Measurements from ENCODE around the gene CRLF2. TPM values are rescaled to one million over a fixed set of nuclear protein-coding genes. Genes with fewer than 3 reads are reported as not detected.

CRLF2 gene
- 24.3 and 25.4 TPM in 2 replicates for total RNA-seq (2013; cell fraction: nucleolus; rRNA removed)
- total RNA-seq (2014; rRNA removed) (6.5 and 7.2 TPM in 2 replicates), total RNA-seq (2014; rRNA removed; fragmentation: Illumina TruSeq; extraction: Trizol) (4.9 and 5.1 TPM in 2 replicates), total RNA-seq (2021) (5.3 and 5.8 TPM in 2 replicates), polyA plus RNA-seq (2011; rRNA removed) (2.6 and 3.2 TPM in 2 replicates), polyA plus RNA-seq (2014; fragmentation: Illumina TruSeq; extraction: Trizol) (4.1 and 4.3 TPM in 2 replicates), polyA plus RNA-seq (2014; fragmentation: Nextera tagmentation; extraction: Ambion mirVana) (1 to 10 TPM; 2.7 to 3.0 TPM), polyA plus RNA-seq (2014; rRNA removed) (6.4 and 6.8 TPM in 2 replicates), polyA plus RNA-seq (2016; fragmentation: Nextera tagmentation; extraction: Ambion mirVana) (1 to 10 TPM; 3.9 to 5.1 TPM), polyA minus RNA-seq (2011; rRNA and poly(A)+ RNA removed) (2.9 and 5.8 TPM in 2 replicates), Bru-seq, nascent RNA (percentile 65 among the genes with signal in this experiment), BruChase-seq, experiment 1, labeled RNA remaining after a 6-hour chase (percentile 63 among the genes with signal in this experiment), BruChase-seq, experiment 2, labeled RNA remaining after a 2-hour chase (percentile 60 among the genes with signal in this experiment)
- 1.2 TPM for polyA plus RNA-seq (2011; ENCODE audit: low read depth)
- 2.8 and 3.5 TPM in 2 replicates for polyA plus RNA-seq (2011; cell fraction: cytosol; rRNA removed)
- 2.5 and 2.9 TPM in 2 replicates for polyA plus RNA-seq (2011; cell fraction: nucleus; rRNA removed)
- polyA plus RNA-seq (2012), result 0.94 and 1.8 TPM in 2 replicates
- 0.83 and 2.7 TPM in 2 replicates for polyA minus RNA-seq (2011; cell fraction: cytosol; rRNA and poly(A)+ RNA removed)
- polyA minus RNA-seq (2011; cell fraction: nucleus; rRNA and poly(A)+ RNA removed), result 1.1 and 2.1 TPM in 2 replicates
- long read RNA-seq, experiment 1, result 0 reads
- long read RNA-seq, experiment 2, partial matches to known transcripts, result 0 of 4 reads
- long read RNA-seq, experiment 2, other reads (novel, unspliced or antisense), result 3 of 4 reads

GRCh38 chrX:1212532-1212931, at the start of gene CRLF2:
TSS of gene CRLF2 (minus strand) at chrX:1212649. CDS start at chrX:1212634, 15 bp downstream.
- Histone ChIP-seq H3K4me2 (ENCODE audit: control insufficient read depth, insufficient read depth) (0 out of 2 replicates have a peak within 1 kb of the TSS, but pooled peaks have one; percentile 17), H2AFZ (ENCODE audit: control insufficient read depth, low read depth, low read length) (no peak within 1 kb of the TSS), H3K9ac (ENCODE audit: control insufficient read depth, insufficient read depth, low read length) (no peak within 1 kb of the TSS), H3K36me3 (ENCODE audit: control insufficient read depth in 2 of 2, insufficient read depth in 2 of 2, low read length in 1 of 2) (no peaks in the 10 kb centered on the region), H3K4me3 (no peak within 1 kb of the TSS), H3K9me3 (replicated peaks; ENCODE audit: control insufficient read depth, insufficient read depth, low read length) (no peaks in the 10 kb centered on the region), H3K79me2 (ENCODE audit: control insufficient read depth, insufficient read depth, low read length) (no peaks in the 10 kb centered on the region), H4K20me1 (ENCODE audit: control insufficient read depth, insufficient read depth) (no peaks in the 10 kb centered on the region), H3K27me3 (replicated peaks in 1 of 2; ENCODE audit: control insufficient read depth in 2 of 2, insufficient read depth in 2 of 2, low read length in 1 of 2) (no peaks in the 10 kb centered on the region), H3K4me1 (ENCODE audit: control insufficient read depth, insufficient read depth, low read length) (peaks cover 11% of the 10 kb centered on the region), H3K27ac (ENCODE audit: control insufficient read depth, insufficient read depth) (no peak within 1 kb of the TSS)
- ChIA-PET RAD21 (ENCODE audit: unreplicated experiment) (no interaction called here), SMC1A (ENCODE audit: uncharacterized antibody, unreplicated experiment) (no interaction called here), CTCF (no interaction called here), POLR2A (no interaction called here)
- BruUV-seq (replicated peaks), result no TSS peak
- ATAC-seq (peak; percentile 70), DNase-seq (ENCODE audit: low read depth, low spot score) (peak; percentile 77), FAIRE-seq (no peak)
- intact Hi-C loops (cut with micrococcal nuclease; ENCODE audit: unreplicated experiment) (no loop called here), in situ Hi-C loops (cut with MboI) (no loop called here)
- WGBS (ENCODE audit: insufficient coverage, insufficient replicate concordance, low lambda C conversion rate, missing lambda C conversion rate), result 6% methylated on average over 4 of the region's 5 CpGs
- TF ChIP-seq TBL1XR1 (IDR thresholded peaks at IDR 0.05; ENCODE audit: low read depth, low read length) (peak; percentile 76; the same call in 1 of the 2 replicates), JUND (IDR thresholded peaks at IDR 0.05; ENCODE audit: low read depth, low read length) (peak; percentile 87), NFXL1 (IDR thresholded peaks at IDR 0.05; ENCODE audit: borderline replicate concordance) (no peak), NR2F1 (conservative IDR thresholded peaks at IDR 0.05) (peak; percentile 94), ATF2 (IDR thresholded peaks at IDR 0.05; ENCODE audit: low read length) (peak; percentile 84), CREB1 (IDR thresholded peaks at IDR 0.05; ENCODE audit: low read depth) (peak; percentile 57), ZBTB4 (CRISPR knock-in tag; IDR thresholded peaks at IDR 0.05) (no peak), KAT2A (conservative IDR thresholded peaks at IDR 0.05; ENCODE audit: control insufficient read depth, low read depth, low read length) (no peak), E4F1 (IDR thresholded peaks at IDR 0.05; ENCODE audit: borderline replicate concordance, partially characterized antibody) (no peak)

Data from GM12878 (cell line).